ENCODE results near the gene ACIN1. TPM values are rescaled to one million over a fixed set of nuclear protein-coding genes. Genes with fewer than 3 reads are reported as not detected.

ACIN1 gene
- total and polyA plus RNA-seq, 9 of the 15 experiments (the other 6 are each of a cell fraction or from before 2014, with no cell fraction given): 5.0 to 196 (median 129) TPM

GRCh38 chr14:23089498-23090253 lies 5.3 kb downstream of the ACIN1 start:
- no peak for TF ChIP-seq SIRT6 (IDR thresholded peaks at IDR 0.05; ENCODE audit: low read depth, low read length)
- TF ChIP-seq HOXB6 (CRISPR knock-in tag; IDR thresholded peaks at IDR 0.05; ENCODE audit: borderline replicate concordance): no peak
- TF ChIP-seq FOXK2 (conservative IDR thresholded peaks at IDR 0.05 in 1 of 2, IDR thresholded peaks at IDR 0.05 in 1 of 2; ENCODE audit: low read depth in 2 of 2): no peak
- no peak for TF ChIP-seq ZNF3 (CRISPR knock-in tag; IDR thresholded peaks at IDR 0.05)
- TF ChIP-seq ZNF316 (IDR thresholded peaks at IDR 0.05): peak; percentile 55; the same call in 1 of the 2 replicates
- 0 out of 2 replicates have a peak, but pooled peaks have one; percentile 4 for TF ChIP-seq C11orf30 (IDR thresholded peaks at IDR 0.05; ENCODE audit: low read depth)
- intact Hi-C loops (cut with micrococcal nuclease) (no loop called here), in situ Hi-C loops (cut with MboI) (no loop called here)
- no peak overlapping the region for H3K27ac ChIP-seq (ENCODE audit: extremely low read depth, low read depth, low read length)
- no peak overlapping the region for H3K4me2 ChIP-seq (ENCODE audit: insufficient read depth, low read length)
- ATAC-seq (no peak), FAIRE-seq (no peak), DNase-seq (ENCODE audit: extremely low read depth in 1 of 4, low spot score in 3 of 4) (no peak)
- no peaks in the 10 kb centered on the region for H3K9me1 ChIP-seq (ENCODE audit: control insufficient read depth, insufficient read depth, low read length)
- H3K27me3 ChIP-seq (ENCODE audit: control insufficient read depth in 2 of 2, insufficient read depth in 2 of 2, low read length in 2 of 2): no peaks in the 10 kb centered on the region
- CTCF ChIA-PET (ENCODE audit: low intra/inter-chr PET ratio): no interaction called here
- H2AFZ ChIP-seq (ENCODE audit: low read depth, low read length): no peak overlapping the region
- H3K9me3 ChIP-seq (replicated peaks; ENCODE audit: control insufficient read depth, insufficient read depth, low read depth, low read length): no peaks in the 10 kb centered on the region
- H3K4me1 ChIP-seq (replicated peaks in 1 of 2; ENCODE audit: control insufficient read depth in 2 of 2, insufficient read depth in 2 of 2, low read length in 2 of 2): peaks cover 0 to 11% of the 10 kb centered on the region in 2 experiments; a peak in 3 of 5 replicates
- H3K36me3 ChIP-seq (ENCODE audit: control insufficient read depth, insufficient read depth, low read length): peaks cover 89% of the 10 kb centered on the region
- no peak overlapping the region for H3K4me3 ChIP-seq
- no TSS peak for BruUV-seq (replicated peaks)
- 87% methylated on average over 12 of the region's 12 CpGs for WGBS (ENCODE audit: insufficient coverage, low coverage, missing lambda C conversion rate)
- H4K20me1 ChIP-seq (replicated peaks; ENCODE audit: control insufficient read depth, insufficient read depth, low read length): peaks cover 12% of the 10 kb centered on the region
- POLR2A ChIA-PET: interaction anchor here (0.6 to 2.3 kb wide), 7 partner anchors 8 to 71 kb away, joined by 3 to 12 read pairs (median 3); no protein-coding TSS in a partner anchor
- H3K9ac ChIP-seq (ENCODE audit: insufficient read depth in 1 of 2, low read depth in 2 of 2, low read length in 2 of 2): peak overlapping the region in 1 of 2 experiments; percentile 57; a peak in 1 of 4 replicates
- peaks cover 49% of the 10 kb centered on the region for H3K79me2 ChIP-seq (ENCODE audit: control insufficient read depth, insufficient read depth, low read length)

All from K562 (cell line).